ENCODE data around the gene WIZ.

WIZ gene

DNA sequence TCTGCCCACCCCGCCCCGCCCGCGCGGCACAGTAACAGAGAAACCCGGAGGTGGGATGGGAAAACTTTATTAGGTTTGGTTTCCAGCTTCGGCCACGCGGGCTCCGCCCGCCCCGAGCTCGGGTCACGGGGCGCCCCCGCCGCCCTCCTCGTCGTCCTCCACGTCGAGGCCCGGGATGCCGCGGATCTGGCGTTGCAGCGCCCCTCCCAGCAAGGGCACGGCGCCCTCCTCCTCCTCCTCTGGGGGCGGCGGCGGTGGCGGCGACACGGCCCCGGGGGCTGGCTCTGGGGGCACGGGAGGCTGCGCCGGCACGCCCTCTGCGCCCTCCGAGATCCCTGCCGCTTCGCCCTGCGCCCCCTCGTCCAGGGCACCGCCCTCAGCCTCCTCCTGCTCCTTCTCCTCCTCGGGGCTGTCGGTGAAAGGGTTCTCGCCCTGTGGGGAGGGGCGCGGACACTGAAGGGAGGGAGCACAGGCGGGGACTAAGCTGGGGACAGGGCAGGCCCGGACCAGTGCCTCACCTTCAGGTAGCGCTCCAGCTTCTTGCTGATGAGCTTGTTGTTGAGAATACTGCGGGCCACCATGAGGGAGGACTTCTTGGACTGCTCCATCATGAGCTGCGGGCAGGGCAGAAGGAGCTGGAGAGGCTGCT, 69.6 kb downstream of the WIZ start:
- H3K27ac ChIP-seq (ENCODE audit: low read length) = peak overlapping the region; percentile 63
- H3K4me2 ChIP-seq (ENCODE audit: insufficient read depth, low read length) = peak overlapping the region; percentile 80
- peaks cover 30% of the 10 kb centered on the region for H4K20me1 ChIP-seq (ENCODE audit: insufficient read depth, low read length)
- DNase-seq (no peak), ATAC-seq (ENCODE audit: insufficient read depth, low read depth) (peak; percentile 54)
- H2AFZ ChIP-seq (ENCODE audit: low read depth, low read length) = peak overlapping the region; percentile 75
- no peaks in the 10 kb centered on the region for H3K9me3 ChIP-seq (ENCODE audit: insufficient read depth, low read length, severe bottlenecking)
- H3K79me2 ChIP-seq (ENCODE audit: insufficient read depth, low read length) = peaks cover 56% of the 10 kb centered on the region
- TF ChIP-seq EZH2 (IDR thresholded peaks at IDR 0.05; ENCODE audit: borderline replicate concordance, low read depth, low read length, severe bottlenecking) = no peak
- TF ChIP-seq, protein P1, sequence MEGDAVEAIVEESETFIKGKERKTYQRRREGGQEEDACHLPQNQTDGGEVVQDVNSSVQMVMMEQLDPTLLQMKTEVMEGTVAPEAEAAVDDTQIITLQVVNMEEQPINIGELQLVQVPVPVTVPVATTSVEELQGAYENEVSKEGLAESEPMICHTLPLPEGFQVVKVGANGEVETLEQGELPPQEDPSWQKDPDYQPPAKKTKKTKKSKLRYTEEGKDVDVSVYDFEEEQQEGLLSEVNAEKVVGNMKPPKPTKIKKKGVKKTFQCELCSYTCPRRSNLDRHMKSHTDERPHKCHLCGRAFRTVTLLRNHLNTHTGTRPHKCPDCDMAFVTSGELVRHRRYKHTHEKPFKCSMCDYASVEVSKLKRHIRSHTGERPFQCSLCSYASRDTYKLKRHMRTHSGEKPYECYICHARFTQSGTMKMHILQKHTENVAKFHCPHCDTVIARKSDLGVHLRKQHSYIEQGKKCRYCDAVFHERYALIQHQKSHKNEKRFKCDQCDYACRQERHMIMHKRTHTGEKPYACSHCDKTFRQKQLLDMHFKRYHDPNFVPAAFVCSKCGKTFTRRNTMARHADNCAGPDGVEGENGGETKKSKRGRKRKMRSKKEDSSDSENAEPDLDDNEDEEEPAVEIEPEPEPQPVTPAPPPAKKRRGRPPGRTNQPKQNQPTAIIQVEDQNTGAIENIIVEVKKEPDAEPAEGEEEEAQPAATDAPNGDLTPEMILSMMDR (IDR thresholded peaks at IDR 0.05; ENCODE audit: borderline replicate concordance, extremely low read depth, low read length, poor library complexity, severe bottlenecking) = peak; percentile 21
- H3K4me3 ChIP-seq (ENCODE audit: low read depth in 1 of 2, low read length in 2 of 2) = peak overlapping the region; percentile 40 to 99
- H3K36me3 ChIP-seq (ENCODE audit: insufficient read depth, low read length) = peaks cover 14% of the 10 kb centered on the region
- peak overlapping the region; percentile 93 for H3K9ac ChIP-seq (ENCODE audit: low read depth, low read length)
- H3K4me1 ChIP-seq (ENCODE audit: insufficient read depth, low read length) = peaks cover 42% of the 10 kb centered on the region
- no peaks in the 10 kb centered on the region for H3K27me3 ChIP-seq (ENCODE audit: insufficient read depth, low read length, poor library complexity)

GRCh38 chr19:15379083-15379998, 70.4 kb downstream of the WIZ start, which contains the start of gene AKAP8:
AKAP8 (minus strand) TSS chr19:15379787; CDS start chr19:15379731, 56 bp downstream.
- ATAC-seq (ENCODE audit: insufficient read depth, low read depth) (peak; percentile 84), DNase-seq (peak; percentile 99)
- Histone ChIP-seq H3K4me2 (ENCODE audit: insufficient read depth, low read length) (peak within 1 kb of the TSS; percentile 80), H3K9me3 (ENCODE audit: insufficient read depth, low read length, severe bottlenecking) (no peaks in the 10 kb centered on the region), H3K36me3 (ENCODE audit: insufficient read depth, low read length) (peaks cover 21% of the 10 kb centered on the region), H2AFZ (ENCODE audit: low read depth, low read length) (peak within 1 kb of the TSS; percentile 98), H3K9ac (ENCODE audit: low read depth, low read length) (peak within 1 kb of the TSS; percentile 93), H3K27me3 (ENCODE audit: insufficient read depth, low read length, poor library complexity) (no peaks in the 10 kb centered on the region), H4K20me1 (ENCODE audit: insufficient read depth, low read length) (peaks cover 38% of the 10 kb centered on the region), H3K27ac (ENCODE audit: low read length) (peak within 1 kb of the TSS; percentile 100), H3K4me1 (ENCODE audit: insufficient read depth, low read length) (peaks cover 45% of the 10 kb centered on the region), H3K79me2 (ENCODE audit: insufficient read depth, low read length) (peaks cover 64% of the 10 kb centered on the region), H3K4me3 (ENCODE audit: low read depth in 1 of 2, low read length in 2 of 2) (peak within 1 kb of the TSS; percentile 99)
- TF ChIP-seq EZH2 (IDR thresholded peaks at IDR 0.05; ENCODE audit: borderline replicate concordance, low read depth, low read length, severe bottlenecking) = no peak
- TF ChIP-seq, protein P1 (IDR thresholded peaks at IDR 0.05; ENCODE audit: borderline replicate concordance, extremely low read depth, low read length, poor library complexity, severe bottlenecking) = no peak

GRCh38 chr19:15378534-15379082, 71.1 kb downstream of the WIZ start:
- TF ChIP-seq, protein P1 (IDR thresholded peaks at IDR 0.05; ENCODE audit: borderline replicate concordance, extremely low read depth, low read length, poor library complexity, severe bottlenecking) = no peak
- TF ChIP-seq EZH2 (IDR thresholded peaks at IDR 0.05; ENCODE audit: borderline replicate concordance, low read depth, low read length, severe bottlenecking) = no peak
- no peaks in the 10 kb centered on the region for H3K27me3 ChIP-seq (ENCODE audit: insufficient read depth, low read length, poor library complexity)
- DNase-seq = peak; percentile 66
- H3K4me2 ChIP-seq (ENCODE audit: insufficient read depth, low read length) = peak overlapping the region; percentile 74
- H3K79me2 ChIP-seq (ENCODE audit: insufficient read depth, low read length) = peaks cover 72% of the 10 kb centered on the region
- H3K9ac ChIP-seq (ENCODE audit: low read depth, low read length) = peak overlapping the region; percentile 93
- H4K20me1 ChIP-seq (ENCODE audit: insufficient read depth, low read length) = peaks cover 45% of the 10 kb centered on the region
- no peaks in the 10 kb centered on the region for H3K9me3 ChIP-seq (ENCODE audit: insufficient read depth, low read length, severe bottlenecking)
- H3K36me3 ChIP-seq (ENCODE audit: insufficient read depth, low read length) = peaks cover 29% of the 10 kb centered on the region
- peak overlapping the region; percentile 100 for H3K27ac ChIP-seq (ENCODE audit: low read length)
- H2AFZ ChIP-seq (ENCODE audit: low read depth, low read length) = peak overlapping the region; percentile 98
- peaks cover 45% of the 10 kb centered on the region for H3K4me1 ChIP-seq (ENCODE audit: insufficient read depth, low read length)
- ATAC-seq (ENCODE audit: insufficient read depth, low read depth) = no peak
- H3K4me3 ChIP-seq (ENCODE audit: low read depth in 1 of 2, low read length in 2 of 2) = peak overlapping the region; percentile 99
